Measurements from ENCODE around the gene KCNQ2. TPM values are rescaled to one million over a fixed set of nuclear protein-coding genes. Genes with fewer than 3 reads are reported as not detected.

Gene KCNQ2
- total RNA-seq, 1 donor from 2014 or later = not detected

- Mint-ChIP-seq H3K9me3 (no peaks in the 10 kb centered on the region), H3K27ac (no peak overlapping the region), H3K27me3 (ENCODE audit: insufficient read depth) (no peaks in the 10 kb centered on the region), H3K36me3 (ENCODE audit: low read depth) (no peaks in the 10 kb centered on the region), H3K4me1 (ENCODE audit: low read depth) (no peaks in the 10 kb centered on the region), H3K4me3 (no peak overlapping the region)
- no peak for DNase-seq (ENCODE audit: low spot score)
- intact Hi-C loops (cut with micrococcal nuclease) = no loop called here
These were observed 58.3 kb downstream of the KCNQ2 start for GRCh38 chr20:63413963-63414684.

GRCh38 chr20:63413323-63413722 is 59.1 kb downstream of the KCNQ2 start:
- Mint-ChIP-seq H3K27ac (no peak overlapping the region), H3K4me3 (no peak overlapping the region), H3K9me3 (no peaks in the 10 kb centered on the region), H3K4me1 (ENCODE audit: low read depth) (no peaks in the 10 kb centered on the region), H3K36me3 (ENCODE audit: low read depth) (no peaks in the 10 kb centered on the region), H3K27me3 (ENCODE audit: insufficient read depth) (no peaks in the 10 kb centered on the region)
- intact Hi-C loops (cut with micrococcal nuclease) = no loop called here
- DNase-seq (ENCODE audit: low spot score) = no peak

GRCh38 chr20:63412889-63413288 is 59.6 kb downstream of the KCNQ2 start:
- no peak for DNase-seq (ENCODE audit: low spot score)
- Mint-ChIP-seq H3K4me3 (no peak overlapping the region), H3K27ac (no peak overlapping the region), H3K9me3 (no peaks in the 10 kb centered on the region), H3K4me1 (ENCODE audit: low read depth) (no peaks in the 10 kb centered on the region), H3K36me3 (ENCODE audit: low read depth) (no peaks in the 10 kb centered on the region), H3K27me3 (ENCODE audit: insufficient read depth) (no peaks in the 10 kb centered on the region)
- intact Hi-C loops (cut with micrococcal nuclease) = no loop called here

- intact Hi-C loops (cut with micrococcal nuclease) = no loop called here
- H3K4me3 Mint-ChIP-seq = no peak overlapping the region
- no peaks in the 10 kb centered on the region for H3K4me1 Mint-ChIP-seq (ENCODE audit: low read depth)
- DNase-seq (ENCODE audit: low spot score) = no peak
- H3K36me3 Mint-ChIP-seq (ENCODE audit: low read depth) = no peaks in the 10 kb centered on the region
- H3K27me3 Mint-ChIP-seq (ENCODE audit: insufficient read depth) = no peaks in the 10 kb centered on the region
- no peak overlapping the region for H3K27ac Mint-ChIP-seq
- no peaks in the 10 kb centered on the region for H3K9me3 Mint-ChIP-seq
These were observed 60.4 kb downstream of the KCNQ2 start for GRCh38 chr20:63411898-63412631.

DNA sequence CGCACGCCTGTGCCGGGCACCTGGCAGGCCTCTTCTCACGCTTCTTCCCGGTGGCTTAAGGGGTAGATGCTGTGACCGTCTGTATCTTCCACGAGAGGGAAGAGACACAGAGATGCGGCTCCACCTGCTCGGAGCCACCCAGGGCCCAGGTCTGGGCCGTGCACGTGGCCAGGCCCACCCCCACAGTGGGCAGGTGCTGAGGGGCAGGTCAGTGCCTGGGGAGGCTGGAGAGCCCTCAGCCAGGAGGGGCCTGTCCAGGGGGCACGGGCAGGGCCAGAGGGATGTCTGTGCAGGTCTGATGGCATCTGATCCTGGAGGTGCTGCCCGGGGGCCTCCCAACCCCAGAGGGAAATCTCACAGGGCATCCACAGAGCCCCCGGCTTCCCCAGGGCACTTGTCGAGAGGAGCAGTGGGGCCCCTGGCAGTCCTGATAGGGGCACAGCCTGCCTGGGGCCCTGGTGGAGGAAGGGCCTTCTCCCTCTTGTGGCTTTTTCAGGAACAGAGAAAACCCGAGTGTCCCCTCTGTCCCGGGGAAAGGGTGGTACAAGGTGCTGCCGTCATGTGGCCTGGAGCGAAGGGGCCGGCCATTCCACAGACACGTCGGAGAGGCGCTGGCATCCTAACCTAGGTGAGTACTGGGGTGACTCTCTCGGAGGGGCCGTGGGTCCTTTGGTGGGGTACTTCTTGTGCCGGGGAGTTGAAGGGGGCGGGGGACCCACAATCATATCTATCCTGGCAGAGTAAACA is 61.1 kb downstream of the KCNQ2 start:
- Mint-ChIP-seq H3K27me3 (ENCODE audit: insufficient read depth) (no peaks in the 10 kb centered on the region), H3K36me3 (ENCODE audit: low read depth) (no peaks in the 10 kb centered on the region), H3K9me3 (no peaks in the 10 kb centered on the region), H3K27ac (no peak overlapping the region), H3K4me3 (no peak overlapping the region), H3K4me1 (ENCODE audit: low read depth) (no peaks in the 10 kb centered on the region)
- intact Hi-C loops (cut with micrococcal nuclease) = no loop called here
- no peak for DNase-seq (ENCODE audit: low spot score)

DNA sequence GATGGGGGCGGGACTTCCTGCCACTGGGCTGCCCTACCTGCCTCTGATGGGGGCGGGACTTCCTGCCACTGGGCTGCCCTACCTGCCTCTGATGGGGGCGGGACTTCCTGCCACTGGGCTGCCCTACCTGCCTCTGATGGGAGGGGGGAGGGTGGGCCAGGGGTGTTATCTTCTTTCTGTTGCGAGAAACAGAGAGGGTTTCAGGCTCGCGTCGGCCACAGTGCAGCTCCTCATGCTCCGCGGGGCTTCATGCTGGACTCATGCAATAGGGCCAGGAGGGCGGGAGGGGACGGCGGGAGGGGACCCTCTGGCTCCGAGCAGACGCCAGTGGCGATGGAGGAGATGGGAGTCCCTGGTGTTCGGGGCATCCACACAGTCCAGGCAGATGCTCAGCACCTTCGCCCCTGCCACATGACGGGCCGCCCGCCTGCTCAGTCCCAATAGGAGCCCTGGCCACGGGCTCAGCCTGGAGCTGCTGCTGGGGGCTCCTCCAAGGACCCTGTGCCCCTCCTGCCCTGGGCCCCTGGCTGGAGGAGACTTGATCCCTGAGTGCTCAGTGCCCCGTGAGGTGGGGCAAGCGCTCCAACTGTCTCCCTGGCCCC is 62.5 kb downstream of the KCNQ2 start:
- Mint-ChIP-seq H3K27me3 (ENCODE audit: insufficient read depth) (no peaks in the 10 kb centered on the region), H3K9me3 (no peaks in the 10 kb centered on the region), H3K27ac (no peak overlapping the region), H3K36me3 (ENCODE audit: low read depth) (no peaks in the 10 kb centered on the region), H3K4me3 (no peak overlapping the region), H3K4me1 (ENCODE audit: low read depth) (no peaks in the 10 kb centered on the region)
- no peak for DNase-seq (ENCODE audit: low spot score)
- intact Hi-C loops (cut with micrococcal nuclease) = no loop called here

GRCh38 chr20:63409066-63409833 is 63.2 kb downstream of the KCNQ2 start:
- no peaks in the 10 kb centered on the region for H3K36me3 Mint-ChIP-seq (ENCODE audit: low read depth)
- no peaks in the 10 kb centered on the region for H3K9me3 Mint-ChIP-seq
- no peak overlapping the region for H3K27ac Mint-ChIP-seq
- H3K4me3 Mint-ChIP-seq = no peak overlapping the region
- no peak for DNase-seq (ENCODE audit: low spot score)
- no peaks in the 10 kb centered on the region for H3K27me3 Mint-ChIP-seq (ENCODE audit: insufficient read depth)
- intact Hi-C loops (cut with micrococcal nuclease) = no loop called here
- H3K4me1 Mint-ChIP-seq (ENCODE audit: low read depth) = no peaks in the 10 kb centered on the region

DNA sequence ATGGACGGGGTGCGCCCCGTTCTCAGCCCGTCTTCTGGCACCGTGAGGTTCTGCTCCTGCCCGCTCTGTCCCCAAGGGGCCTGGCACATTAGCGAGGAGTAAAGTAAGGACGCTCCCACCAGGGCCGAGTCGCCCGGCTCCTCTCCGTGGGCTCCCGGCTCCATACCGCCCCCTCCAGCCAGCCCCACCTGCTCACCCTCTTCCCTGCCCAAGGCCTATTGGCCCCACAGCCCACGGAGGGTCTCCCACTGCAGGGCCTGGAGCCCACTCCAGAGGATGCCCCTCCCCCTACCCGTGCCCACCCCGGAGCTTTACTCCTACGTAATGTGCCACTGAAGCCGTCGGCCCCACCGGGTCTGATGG is 63.8 kb downstream of the KCNQ2 start:
- no peak overlapping the region for H3K27ac Mint-ChIP-seq
- no peak for DNase-seq (ENCODE audit: low spot score)
- no peak overlapping the region for H3K4me3 Mint-ChIP-seq
- H3K27me3 Mint-ChIP-seq (ENCODE audit: insufficient read depth) = no peaks in the 10 kb centered on the region
- H3K4me1 Mint-ChIP-seq (ENCODE audit: low read depth) = no peaks in the 10 kb centered on the region
- H3K36me3 Mint-ChIP-seq (ENCODE audit: low read depth) = no peaks in the 10 kb centered on the region
- H3K9me3 Mint-ChIP-seq = no peaks in the 10 kb centered on the region
- intact Hi-C loops (cut with micrococcal nuclease) = no loop called here

- intact Hi-C loops (cut with micrococcal nuclease) = no loop called here
- DNase-seq (ENCODE audit: low spot score) = no peak
- no peak overlapping the region for H3K27ac Mint-ChIP-seq
- no peaks in the 10 kb centered on the region for H3K27me3 Mint-ChIP-seq (ENCODE audit: insufficient read depth)
- no peak overlapping the region for H3K4me3 Mint-ChIP-seq
- no peaks in the 10 kb centered on the region for H3K4me1 Mint-ChIP-seq (ENCODE audit: low read depth)
- H3K9me3 Mint-ChIP-seq = no peaks in the 10 kb centered on the region
- no peaks in the 10 kb centered on the region for H3K36me3 Mint-ChIP-seq (ENCODE audit: low read depth)
These were observed 64.3 kb downstream of the KCNQ2 start for GRCh38 chr20:63407928-63408683.

- H3K27ac Mint-ChIP-seq = no peak overlapping the region
- DNase-seq (ENCODE audit: low spot score) = no peak
- no peaks in the 10 kb centered on the region for H3K4me1 Mint-ChIP-seq (ENCODE audit: low read depth)
- intact Hi-C loops (cut with micrococcal nuclease) = no loop called here
- no peak overlapping the region for H3K4me3 Mint-ChIP-seq
- no peaks in the 10 kb centered on the region for H3K27me3 Mint-ChIP-seq (ENCODE audit: insufficient read depth)
- H3K9me3 Mint-ChIP-seq = no peaks in the 10 kb centered on the region
- H3K36me3 Mint-ChIP-seq (ENCODE audit: low read depth) = no peaks in the 10 kb centered on the region
These were observed 65.7 kb downstream of the KCNQ2 start for GRCh38 chr20:63406617-63407245.

- H3K4me3 Mint-ChIP-seq = no peak overlapping the region
- intact Hi-C loops (cut with micrococcal nuclease) = no loop called here
These were observed 66.4 kb downstream of the KCNQ2 start for GRCh38 chr20:63406011-63406410.

More at GRCh38 chr20:63406011-63406410, 66.4 kb downstream of the KCNQ2 start:
- no peak for DNase-seq (ENCODE audit: low spot score)
- Mint-ChIP-seq H3K36me3 (ENCODE audit: low read depth) (no peaks in the 10 kb centered on the region), H3K27me3 (ENCODE audit: insufficient read depth) (no peaks in the 10 kb centered on the region), H3K9me3 (no peaks in the 10 kb centered on the region), H3K27ac (no peak overlapping the region), H3K4me1 (ENCODE audit: low read depth) (no peaks in the 10 kb centered on the region)

Measured in activated T-helper 1 cell treated with anti-CD3 and anti-CD28 coated beads, Interleukin-12 subunit alpha, Interleukin-12 subunit beta, Interleukin-2, Interleukin-4 antibody, amounts not matched to agents 30 ng/mL and 10 ng/mL and 1 ng/mL, durations not matched to agents 14 hours and 24 hours and 36 hours (primary cell).